GM10266 (cell line): ENCODE results near the gene SULF2.

Experiments used
- DNase-seq: peaks from one replicate; pipeline ENCODE4 v3.0.0; 2012; ENCODE audit errors: extremely low spot score
- CTCF ChIP-seq: IDR thresholded peaks from 2 replicates; pipeline ENCODE4 v1.5.1; 2012; ENCODE audit warnings: mild to moderate bottlenecking, low read depth; ENCODE audit not compliant: control insufficient read depth, insufficient read depth; ENCODE audit errors: missing control alignments

Gene SULF2

GRCh38 chr20:47667086-47667485 lies 118.2 kb downstream of the SULF2 start:
- no peak for DNase-seq
- TF ChIP-seq CTCF: no peak

DNA sequence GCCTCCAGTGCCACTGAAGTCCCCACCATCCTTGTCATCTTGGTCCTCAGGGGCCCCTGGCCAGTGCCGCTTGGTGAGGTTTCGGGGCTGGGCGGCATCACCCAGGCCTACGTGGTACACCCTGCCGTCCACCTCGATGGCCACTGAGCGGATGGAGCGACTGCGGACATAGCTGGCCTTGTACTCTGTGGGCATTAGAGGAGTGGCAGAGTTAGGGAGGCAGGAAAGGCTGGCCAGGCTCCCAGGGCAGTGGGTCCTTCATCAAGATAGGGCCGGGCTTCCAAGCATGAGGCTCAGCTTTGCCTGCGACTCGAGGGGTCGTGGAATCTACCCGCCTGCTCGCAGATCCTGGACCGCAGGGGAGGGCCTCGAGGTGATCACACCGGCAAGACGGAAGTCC lies 119.0 kb downstream of the SULF2 start:
- TF ChIP-seq CTCF: no peak
- no peak for DNase-seq

- DNase-seq: no peak
- TF ChIP-seq CTCF: no peak
Observed at GRCh38 chr20:47665221-47665991, 119.9 kb downstream of the SULF2 start.

GRCh38 chr20:47664744-47665143 lies 120.5 kb downstream of the SULF2 start:
- TF ChIP-seq CTCF: no peak
- no peak for DNase-seq

DNA sequence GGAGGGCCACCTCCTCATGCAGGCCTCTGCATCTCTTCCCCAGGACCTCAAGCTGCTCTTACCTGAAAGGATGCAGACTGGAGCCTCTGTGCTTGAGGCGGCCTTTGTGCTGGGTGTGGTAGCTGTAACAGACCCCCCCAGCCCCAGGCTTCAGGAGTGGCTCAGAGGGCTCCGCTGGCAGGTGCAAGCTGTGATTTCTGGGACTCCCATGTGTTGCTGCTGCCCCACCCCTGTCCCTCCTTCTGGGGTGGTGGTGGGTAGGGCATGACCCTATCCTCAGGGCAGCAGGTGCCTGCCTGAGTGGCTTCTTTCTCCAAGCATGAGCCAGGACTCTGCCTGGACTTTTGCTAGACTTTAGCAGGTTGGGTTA lies 121.2 kb downstream of the SULF2 start:
- DNase-seq: no peak
- TF ChIP-seq CTCF: no peak

GRCh38 chr20:47663354-47664067 lies 121.8 kb downstream of the SULF2 start:
- peak; percentile 83 for DNase-seq
- TF ChIP-seq CTCF: peak; percentile 94

- DNase-seq: no peak
- TF ChIP-seq CTCF: no peak
Observed at GRCh38 chr20:47662483-47663353, 122.6 kb downstream of the SULF2 start.
